HG03520 (cell line): Measurements from ENCODE around the gene MAPK14.

Source experiments
- ATAC-seq: cut with Tn5 transposase; IDR thresholded peaks from one replicate; pipeline ENCODE4 v1.9.1; 2021; ENCODE audit warnings: mild to moderate bottlenecking, moderate library complexity; ENCODE audit not compliant: unreplicated experiment

Gene MAPK14

GRCh38 chr6:36132246-36132895 is 104.8 kb downstream of the MAPK14 start:
- no peak for ATAC-seq

GRCh38 chr6:36133148-36133547 is 105.5 kb downstream of the MAPK14 start:
- no peak for ATAC-seq

- no peak for ATAC-seq
Measured at GRCh38 chr6:36133912-36134311, 106.3 kb downstream of the MAPK14 start.

GRCh38 chr6:36135053-36135731 is 107.6 kb downstream of the MAPK14 start:
- ATAC-seq: no peak

- no peak for ATAC-seq
Measured at GRCh38 chr6:36136034-36136433, 108.4 kb downstream of the MAPK14 start.

GRCh38 chr6:36136551-36136950 is 108.9 kb downstream of the MAPK14 start:
- ATAC-seq: no peak

GRCh38 chr6:36138667-36139066 is 111.1 kb downstream of the MAPK14 start:
- no peak for ATAC-seq

- no peak for ATAC-seq
Measured at GRCh38 chr6:36139431-36139830, 111.8 kb downstream of the MAPK14 start.

- no peak for ATAC-seq
Measured at GRCh38 chr6:36139991-36140710, 112.5 kb downstream of the MAPK14 start.

- ATAC-seq: no peak
Measured at GRCh38 chr6:36141091-36141490, 113.5 kb downstream of the MAPK14 start.

- no peak for ATAC-seq
Measured at GRCh38 chr6:36141961-36142360, 114.4 kb downstream of the MAPK14 start.

GRCh38 chr6:36142971-36143838 is 115.6 kb downstream of the MAPK14 start:
- no peak for ATAC-seq

GRCh38 chr6:36145495-36145894 is 117.9 kb downstream of the MAPK14 start:
- ATAC-seq: no peak

- ATAC-seq: no peak
Measured at GRCh38 chr6:36147294-36147693, 119.7 kb downstream of the MAPK14 start.

GRCh38 chr6:36149476-36149875 is 121.9 kb downstream of the MAPK14 start:
- no peak for ATAC-seq

- ATAC-seq: no peak
Measured at GRCh38 chr6:36150283-36150682, 122.7 kb downstream of the MAPK14 start.

- no peak for ATAC-seq
Measured at GRCh38 chr6:36154286-36154685, 126.7 kb downstream of the MAPK14 start.

GRCh38 chr6:36155662-36156061 is 128.1 kb downstream of the MAPK14 start:
- no peak for ATAC-seq

- no peak for ATAC-seq
Measured at GRCh38 chr6:36160147-36160760, 132.6 kb downstream of the MAPK14 start.
